LHCN-M2 (cell line): Measurements from ENCODE around the gene NF1. TPM values are rescaled to one million over a fixed set of nuclear protein-coding genes. Genes with fewer than 3 reads are reported as not detected.
"Not testable (repeated sequence)": the region's sequence is repeated elsewhere in the genome, so short reads cannot be mapped to it uniquely, and the experiment has no call there.

ENCODE experiments used
- DNase-seq: peaks from one replicate; pipeline ENCODE4 v3.0.0-alpha.2; 2012; ENCODE audit warnings: low read depth
- total RNA-seq: library from RNA; depleted of rRNA; stranded (reverse); fragments of >200 nt; gene quantifications from 2 replicates; pipeline ENCODE4 v1.2.3, GENCODE V29; 2014

The NF1 gene
- total RNA-seq, 1 experiment from 2014 or later = 27.3 TPM

- DNase-seq = no peak
These were observed 35.8 kb downstream of the NF1 start for GRCh38 chr17:31130286-31131224.

- no peak for DNase-seq
These were observed 36.5 kb downstream of the NF1 start for GRCh38 chr17:31131299-31131698.

GRCh38 chr17:31132977-31133376, 38.2 kb downstream of the NF1 start:
- DNase-seq = no peak

GRCh38 chr17:31134576-31134975, 39.8 kb downstream of the NF1 start:
- no peak for DNase-seq

GRCh38 chr17:31136319-31136718, 41.5 kb downstream of the NF1 start:
- no peak for DNase-seq

- no peak for DNase-seq
These were observed 45.3 kb downstream of the NF1 start for GRCh38 chr17:31140111-31140510.

- DNase-seq = no peak
These were observed 49.7 kb downstream of the NF1 start for GRCh38 chr17:31144428-31144827.

- no peak for DNase-seq
These were observed 50.1 kb downstream of the NF1 start for GRCh38 chr17:31144836-31145235.

GRCh38 chr17:31147507-31148202, 52.9 kb downstream of the NF1 start:
- DNase-seq = peak; percentile 54

GRCh38 chr17:31148205-31148604, 53.4 kb downstream of the NF1 start:
- peak; percentile 36 for DNase-seq

- no peak for DNase-seq
These were observed 57.5 kb downstream of the NF1 start for GRCh38 chr17:31152271-31152670.

GRCh38 chr17:31155208-31155810, 60.5 kb downstream of the NF1 start:
- no peak for DNase-seq

- DNase-seq = peak; percentile 41
These were observed 61.5 kb downstream of the NF1 start for GRCh38 chr17:31156326-31156725.

- DNase-seq = not testable (repeated sequence)
These were observed 62.1 kb downstream of the NF1 start for GRCh38 chr17:31156864-31157263.

GRCh38 chr17:31158746-31159377, 64.1 kb downstream of the NF1 start:
- no peak for DNase-seq

GRCh38 chr17:31163091-31163781, 68.5 kb downstream of the NF1 start:
- DNase-seq = peak; percentile 4

- no peak for DNase-seq
These were observed 72.3 kb downstream of the NF1 start for GRCh38 chr17:31167111-31167510.

- no peak for DNase-seq
These were observed 76.9 kb downstream of the NF1 start for GRCh38 chr17:31171701-31172100.

GRCh38 chr17:31172388-31172787, 77.6 kb downstream of the NF1 start:
- no peak for DNase-seq

GRCh38 chr17:31174215-31174614, 79.4 kb downstream of the NF1 start:
- no peak for DNase-seq

GRCh38 chr17:31175237-31175636, 80.5 kb downstream of the NF1 start:
- DNase-seq = no peak
